CD4-positive, alpha-beta T cell treated with Interleukin-1 beta for 1 hour (primary cell): Measurements from ENCODE around the gene F3.

ENCODE experiments used
- DNase-seq, 2 donors: peaks; one replicate each; pipeline ENCODE4 v3.0.0-alpha.2; 2020 to 2022

Gene F3

DNA sequence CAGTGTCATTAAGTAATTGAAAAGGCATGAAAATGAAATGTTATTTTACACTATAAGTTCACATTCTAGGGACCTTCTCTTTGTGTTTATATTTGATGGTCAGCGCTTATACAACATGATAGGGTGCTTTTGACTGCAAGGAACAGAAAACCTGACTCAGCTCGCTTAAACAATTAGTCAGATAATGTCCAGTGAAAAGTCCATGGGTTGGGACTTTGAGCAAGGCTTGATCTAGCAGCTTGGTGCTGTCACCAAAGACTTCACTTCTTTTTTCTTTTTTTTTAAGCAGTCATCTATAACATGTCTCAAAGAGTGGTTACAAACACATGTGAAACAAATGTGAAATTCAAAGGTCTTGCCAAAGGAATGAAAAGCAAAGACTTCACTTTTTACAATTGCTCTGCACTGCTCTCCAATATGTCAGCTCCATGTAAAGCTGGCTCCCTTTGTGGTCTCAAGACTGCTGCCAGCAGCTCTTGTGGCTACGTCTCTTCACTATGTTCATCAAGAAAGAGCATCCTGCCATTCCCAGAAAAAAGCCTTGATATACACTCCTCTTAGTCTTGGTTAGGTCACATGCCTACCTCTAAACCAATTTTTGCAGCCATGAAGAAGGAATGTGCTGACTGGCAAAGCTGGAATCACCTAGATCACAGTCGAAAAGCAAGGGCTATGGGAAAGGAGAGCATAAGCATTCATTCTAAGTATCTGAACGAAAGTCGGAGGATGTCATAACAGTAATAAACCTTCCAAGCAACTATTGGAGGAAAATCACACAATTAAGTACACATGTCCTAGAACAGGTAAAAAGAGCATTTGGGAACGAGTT is 15.2 kb downstream of the F3 start:
- no peak for DNase-seq

DNA sequence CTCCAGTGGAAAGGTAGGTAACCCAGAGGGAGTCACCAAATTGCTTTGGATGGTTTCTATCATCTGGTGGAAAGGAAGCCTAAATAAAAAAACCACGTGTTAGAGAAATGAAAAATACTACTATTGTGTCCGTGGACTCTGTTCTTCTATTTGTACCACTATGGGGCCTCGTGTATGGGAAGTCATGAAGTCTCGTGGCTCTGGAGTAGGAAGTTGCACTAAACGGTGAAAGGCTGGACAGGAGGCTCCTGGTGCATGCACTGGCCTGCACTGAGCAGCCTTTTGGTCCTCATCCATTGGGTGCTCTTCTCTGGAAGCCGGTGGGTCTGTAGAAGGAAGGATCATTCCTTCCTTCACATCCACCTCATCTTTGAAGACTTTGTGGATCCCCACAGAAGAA is 17.0 kb downstream of the F3 start:
- no peak for DNase-seq

DNA sequence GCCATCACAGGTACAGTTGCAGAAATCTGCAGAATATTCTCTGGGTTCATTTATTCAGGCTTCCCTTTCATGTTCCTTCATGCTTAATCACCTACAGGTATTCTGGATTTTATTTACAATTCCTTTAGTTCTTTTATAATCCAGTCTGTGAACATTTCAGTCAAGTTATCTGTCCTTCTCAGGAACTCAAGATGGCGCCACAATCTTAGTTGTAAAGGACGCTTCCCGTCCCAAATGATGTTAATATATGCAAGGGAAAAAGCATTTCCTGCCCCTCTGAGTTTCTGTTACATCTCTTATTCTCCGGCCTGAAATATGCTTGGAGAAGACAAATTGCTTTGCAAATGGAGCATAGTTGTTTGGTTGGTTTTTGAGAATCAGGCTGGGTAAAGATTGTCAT is 19.3 kb downstream of the F3 start:
- DNase-seq = no peak

DNA sequence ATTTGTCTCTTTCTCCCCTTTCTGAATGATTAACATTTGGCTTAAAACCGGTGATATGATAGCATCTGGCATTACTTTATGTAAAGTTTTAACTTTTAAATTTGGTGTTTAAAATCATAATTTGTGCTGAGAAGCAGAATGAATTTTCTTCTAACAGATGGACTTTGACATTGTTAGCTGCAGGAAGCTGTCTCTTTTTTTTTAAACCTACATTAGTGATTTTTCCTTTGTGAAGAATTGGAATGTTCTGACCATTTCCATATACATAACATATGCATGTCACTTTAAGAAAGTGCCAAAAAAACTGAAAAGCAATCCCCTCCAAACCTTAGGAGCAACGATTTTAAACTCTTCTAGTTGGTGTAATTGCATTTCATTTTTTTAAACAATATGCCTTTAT is 22.2 kb downstream of the F3 start:
- DNase-seq = no peak

DNA sequence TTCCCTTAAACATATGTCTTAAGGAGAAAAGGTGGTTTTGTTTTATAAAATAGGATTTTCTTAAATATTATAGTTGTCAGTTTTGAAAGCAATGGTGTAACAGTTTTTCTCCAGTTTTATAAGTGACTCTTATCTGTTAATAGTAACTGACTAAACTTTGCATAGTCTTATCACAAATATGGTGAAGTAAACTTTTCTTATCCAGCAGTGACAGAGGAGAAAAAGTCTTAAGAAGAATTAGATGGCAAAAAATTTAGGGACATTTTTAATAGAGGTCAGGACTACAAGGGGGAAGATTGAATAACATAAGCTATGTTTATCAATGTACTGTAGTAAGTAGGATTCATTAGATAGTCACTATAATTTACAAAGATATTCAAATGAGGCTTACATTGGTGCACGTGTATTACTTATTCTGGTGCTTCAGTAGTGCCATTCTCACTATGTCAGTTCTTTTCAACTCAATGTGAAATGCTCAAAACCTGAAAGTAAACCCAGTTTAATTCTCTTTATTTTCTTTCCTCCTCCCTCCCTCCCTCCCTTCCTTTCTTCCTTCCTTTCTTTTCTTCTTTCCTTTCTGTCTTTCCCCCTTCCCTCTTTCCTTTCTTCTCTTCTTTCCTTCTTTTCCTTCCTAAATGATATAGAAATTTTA is 26.1 kb downstream of the F3 start:
- DNase-seq = no peak

DNA sequence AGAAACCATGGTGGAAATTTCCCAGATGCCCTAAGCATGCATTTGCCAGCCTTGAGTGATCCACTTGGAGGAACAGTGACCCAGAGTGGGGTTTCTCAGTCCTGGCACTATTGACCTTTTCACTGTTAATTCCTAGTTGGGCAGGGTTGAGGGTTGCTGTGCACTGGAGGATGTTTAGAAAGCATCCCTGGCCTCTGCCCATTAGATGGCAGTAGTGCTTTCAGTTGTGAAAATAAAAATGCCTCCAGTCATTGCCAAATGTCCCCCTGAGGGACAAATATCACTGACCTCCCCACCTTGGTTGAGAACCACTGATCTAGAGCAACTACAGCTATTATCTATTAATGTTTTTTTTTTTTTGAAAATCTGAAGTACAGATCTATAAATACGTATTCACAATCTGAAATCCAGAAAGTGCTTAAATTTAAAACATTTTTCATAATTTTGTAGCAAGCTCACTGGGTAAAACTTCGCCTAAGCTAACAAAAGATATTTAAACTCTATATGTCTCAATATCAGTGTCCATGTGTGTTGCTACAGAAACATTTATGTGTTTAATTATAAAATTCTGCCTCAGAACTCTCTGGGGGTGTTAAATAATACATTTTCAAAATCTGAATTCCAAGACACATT is 27.3 kb downstream of the F3 start:
- no peak for DNase-seq

DNA sequence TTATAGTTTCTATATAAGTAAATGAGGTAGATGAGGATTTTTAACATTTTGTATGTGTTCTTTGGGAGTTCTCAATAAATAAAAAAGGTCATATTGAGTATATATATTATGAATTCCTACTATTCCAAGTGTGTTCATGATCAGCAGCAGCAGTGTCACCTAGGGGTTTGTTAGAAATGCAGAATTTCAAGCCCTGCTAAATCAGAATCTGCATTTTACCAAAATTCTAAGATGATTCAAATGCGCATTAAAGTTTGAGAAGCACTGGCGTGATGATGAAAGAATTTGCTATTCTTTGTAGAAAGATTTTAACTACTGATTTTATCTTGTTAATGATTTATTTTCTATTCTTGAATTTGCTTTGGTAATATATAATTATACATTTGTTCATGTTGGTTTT is 28.7 kb downstream of the F3 start:
- no peak for DNase-seq

DNA sequence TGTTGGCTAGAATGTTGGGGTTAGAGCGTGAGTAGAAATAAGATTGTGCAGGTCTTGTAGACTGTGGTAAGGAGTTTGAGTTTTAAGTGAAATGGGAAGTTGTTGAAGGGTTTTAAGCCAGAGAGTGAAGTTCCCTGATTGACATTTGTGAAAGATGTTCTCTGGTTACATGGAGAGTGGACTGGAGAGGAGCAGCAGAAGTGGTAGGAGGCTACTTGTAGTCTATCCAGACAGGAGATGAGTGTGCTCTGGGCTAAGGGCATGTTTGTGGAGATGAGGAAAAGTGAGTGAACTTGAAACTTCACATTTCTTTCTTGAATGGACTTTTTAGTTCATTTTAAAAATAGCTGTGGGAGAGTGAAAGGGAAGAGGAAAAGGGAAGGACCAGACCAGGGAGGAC is 37.0 kb downstream of the F3 start:
- no peak for DNase-seq

DNA sequence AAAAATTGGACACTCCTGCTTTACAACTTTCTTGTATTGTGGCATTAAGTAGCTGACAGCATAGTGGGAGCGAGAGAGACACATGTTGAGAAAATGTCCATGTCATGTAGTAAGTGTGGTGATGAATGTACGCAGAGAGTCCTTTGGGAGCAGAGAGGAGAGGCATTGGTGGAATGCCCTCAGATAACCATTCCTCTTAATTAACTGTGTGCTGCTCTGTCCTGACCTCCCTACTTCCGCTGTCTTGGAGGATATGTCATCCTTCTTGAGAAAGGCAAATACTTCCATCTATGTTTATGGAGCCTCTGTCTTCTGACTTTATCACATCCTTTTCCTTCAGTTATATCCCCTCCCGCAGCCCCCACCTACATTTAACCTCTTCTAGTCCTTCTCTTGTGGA is 38.4 kb downstream of the F3 start:
- no peak for DNase-seq

DNA sequence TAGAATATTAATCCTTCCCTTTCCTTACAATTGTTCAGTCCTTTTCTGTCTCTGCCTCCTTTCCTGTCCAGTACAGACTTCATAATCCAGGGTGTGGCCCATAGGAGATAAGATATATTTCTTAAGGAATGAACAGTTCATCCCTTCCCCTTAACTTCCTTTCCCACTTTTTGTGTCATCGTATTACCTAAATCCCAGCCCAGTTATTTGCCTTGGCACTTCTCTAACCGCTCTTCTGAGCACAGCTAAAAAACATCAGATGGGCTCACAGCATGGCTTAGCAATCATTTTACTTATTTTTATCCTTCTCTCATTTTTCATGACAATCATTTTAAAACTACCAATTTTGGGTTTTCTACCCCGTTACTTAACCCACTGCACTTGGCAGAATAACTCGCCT is 39.6 kb downstream of the F3 start:
- no peak for DNase-seq

DNA sequence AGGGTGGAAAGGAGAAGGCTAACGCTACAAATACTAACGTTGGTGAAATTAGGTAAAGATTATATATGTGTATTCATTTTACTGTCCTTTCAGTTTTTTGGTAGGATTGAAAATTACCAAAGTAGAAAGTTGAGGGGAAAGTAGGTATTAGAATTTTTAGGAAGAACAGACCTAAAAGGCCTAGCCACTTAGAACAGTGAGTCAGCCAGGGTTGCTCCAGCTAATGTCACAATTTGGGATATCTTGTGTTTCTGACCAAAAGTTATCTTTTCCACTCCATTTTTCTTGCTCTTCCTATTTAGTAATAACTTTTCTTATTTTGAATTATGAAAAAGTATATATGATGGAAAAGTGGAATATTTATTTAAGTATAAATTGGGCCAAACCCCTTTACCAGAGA is 40.1 kb downstream of the F3 start:
- DNase-seq = no peak

DNA sequence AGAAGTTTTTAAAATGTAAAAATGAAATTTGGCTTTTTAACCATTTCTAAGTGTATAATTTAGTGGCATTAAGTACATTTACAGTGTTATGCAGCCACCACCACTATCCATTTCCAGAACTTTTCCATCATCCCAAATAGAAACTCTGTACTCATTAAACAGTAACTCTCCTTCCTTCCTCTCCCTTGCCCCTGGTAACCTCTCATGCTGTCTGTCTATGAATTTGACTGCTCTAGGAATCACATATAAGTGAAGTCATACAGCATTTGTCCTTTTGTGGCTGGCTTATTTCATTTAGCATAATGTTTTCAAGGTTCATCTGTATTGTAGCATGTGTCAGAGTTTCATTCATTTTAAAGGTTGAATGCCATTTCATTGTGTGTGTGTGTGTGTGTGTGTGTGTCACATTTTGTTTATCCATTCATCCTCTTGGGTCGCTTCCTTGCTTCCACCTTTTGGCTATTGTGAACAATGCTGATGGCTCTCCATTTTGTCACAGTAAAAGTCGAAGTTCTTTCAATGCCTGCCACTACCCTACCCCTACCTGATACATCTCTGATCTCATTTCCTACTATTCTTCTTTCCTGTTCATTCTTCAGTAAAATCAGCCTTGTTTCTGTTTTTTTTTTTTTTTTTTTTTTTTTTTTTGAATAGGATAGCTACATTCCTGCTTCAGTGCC is 45.3 kb downstream of the F3 start:
- no peak for DNase-seq

DNA sequence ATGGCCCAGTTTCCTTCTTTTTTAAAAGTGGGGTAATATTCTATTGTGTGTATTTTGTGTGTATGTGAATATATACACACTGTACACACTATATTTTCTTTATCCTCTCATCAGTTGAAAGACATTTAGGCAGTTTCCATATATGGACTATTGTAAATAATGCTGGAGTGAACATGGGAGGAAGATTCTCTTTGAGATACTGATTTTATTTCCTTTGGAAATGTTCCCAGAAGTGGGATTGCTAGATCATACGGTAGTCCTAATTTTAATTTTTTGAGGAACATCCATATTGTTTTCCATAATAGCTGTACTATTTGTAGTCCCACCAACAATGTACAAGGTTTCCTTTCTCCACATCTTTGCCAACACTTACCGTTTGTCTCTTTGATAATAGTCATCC is 51.0 kb downstream of the F3 start:
- DNase-seq = no peak

DNA sequence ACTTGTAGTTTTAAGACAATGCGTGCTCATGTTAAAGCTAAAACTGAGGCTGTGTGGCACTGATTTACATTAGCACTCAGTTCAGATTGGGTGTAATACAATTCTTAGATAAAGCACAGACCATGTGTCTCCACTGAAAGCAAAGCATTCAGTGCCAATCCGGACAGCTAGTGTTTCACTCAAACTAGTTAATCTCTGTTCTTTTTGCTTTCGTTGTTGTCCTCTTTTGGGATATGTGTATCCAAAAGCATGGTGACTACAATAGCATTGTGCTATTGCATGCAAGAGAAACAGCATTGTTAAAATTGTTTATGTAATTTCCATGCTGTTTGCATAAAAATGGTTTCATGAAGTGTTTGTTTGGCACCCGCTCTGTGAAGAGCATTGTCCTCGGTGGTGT is 54.6 kb downstream of the F3 start:
- no peak for DNase-seq

DNA sequence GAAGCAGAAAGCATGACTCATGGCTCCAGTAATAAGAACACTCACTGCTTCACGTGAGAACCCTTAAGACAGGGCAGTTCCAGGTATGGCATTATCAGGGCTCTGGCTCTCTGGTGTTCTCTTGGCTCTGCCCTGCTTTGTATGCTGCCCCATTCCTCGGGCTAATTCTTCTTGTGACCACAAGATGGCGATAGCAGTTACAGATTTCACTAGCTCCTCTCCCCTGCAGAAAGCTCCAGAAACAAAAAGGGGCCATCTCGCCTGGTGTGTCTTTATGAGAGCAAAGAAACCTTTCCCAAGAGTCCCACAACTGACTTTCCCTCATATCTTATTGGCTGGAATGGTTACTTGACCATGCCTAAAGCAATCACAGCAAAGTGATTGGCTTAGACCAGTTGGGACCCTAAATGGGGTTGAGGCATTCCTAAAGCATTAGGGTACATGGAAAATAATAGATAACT is 60.1 kb downstream of the F3 start:
- peak; percentile 28 to 51 for DNase-seq

DNA sequence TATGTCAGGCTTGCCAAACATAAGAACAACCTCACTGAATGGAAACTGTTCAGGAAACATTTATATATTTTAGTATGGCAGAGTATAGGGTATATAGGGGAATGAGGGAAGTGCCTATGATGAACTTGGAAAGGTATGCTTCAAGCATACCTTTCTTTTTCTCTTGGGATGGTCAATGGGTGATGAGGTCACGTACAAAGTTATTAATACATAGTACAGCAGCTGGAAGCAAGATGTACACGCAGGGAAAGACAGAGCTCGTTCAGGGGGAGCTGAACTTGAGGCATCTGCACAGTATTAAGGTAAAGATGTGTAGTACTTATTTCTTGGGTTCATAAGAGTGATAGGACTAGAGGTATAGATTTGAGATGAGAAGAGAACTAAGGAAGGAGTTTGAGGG is 61.9 kb downstream of the F3 start:
- DNase-seq = no peak
